GM12874 (cell line): Measurements from ENCODE around the gene VCX2.

Experiments used
- CTCF ChIP-seq: IDR thresholded peaks from 2 replicates; pipeline ENCODE4 v1.5.1; 2011; ENCODE audit warnings: low read depth, mild to moderate bottlenecking, control low read depth, low read length, moderate library complexity; ENCODE audit not compliant: insufficient read depth

VCX2 gene

GRCh38 chrX:8122538-8122937, 48.5 kb downstream of the VCX2 start:
- no peak for TF ChIP-seq CTCF
